Measurements from ENCODE around the gene NFKBIB. TPM values are rescaled to one million over a fixed set of nuclear protein-coding genes. Genes with fewer than 3 reads are reported as not detected.

NFKBIB gene
- total and polyA plus RNA-seq, 2 of the 8 experiments (the other 6 are each of a cell fraction or from before 2014, with no cell fraction given): 37.3 to 44.1 TPM

GRCh38 chr19:38870612-38871011 lies 29.2 kb upstream of the NFKBIB start:
- WGBS, 2 experiments (ENCODE audit: extremely low coverage in 1 of 2, insufficient coverage in 1 of 2, insufficient read length in 1 of 2, insufficient replicate concordance in 2 of 2, low coverage in 1 of 2, low lambda C conversion rate in 2 of 2, missing lambda C conversion rate in 1 of 2): 93% methylated on average over 3 of the region's 19 CpGs; no CpG with 5 or more reads in 1 of the 2 experiments
- Histone ChIP-seq H3K36me3 (ENCODE audit: control insufficient read depth in 2 of 4, insufficient read depth in 4 of 4, low read length in 3 of 4) (no peaks in the 10 kb centered on the region), H3K4ac (replicated peaks; ENCODE audit: insufficient read length, low read depth, low read length) (no peak overlapping the region), H2BK120ac (replicated peaks; ENCODE audit: low read depth, low read length) (no peak overlapping the region), H4K91ac (replicated peaks; ENCODE audit: insufficient read length, low read length) (peak overlapping the region; percentile 45), H2AFZ (ENCODE audit: low read length) (no peak overlapping the region), H3K4me2 (ENCODE audit: insufficient read depth in 1 of 2, low read depth in 2 of 2, low read length in 2 of 2) (peak overlapping the region; percentile 74 to 79; a peak in 3 of 4 replicates), H3K56ac (replicated peaks; ENCODE audit: insufficient read length, low read depth, low read length) (no peak overlapping the region), H3K79me1 (ENCODE audit: low read depth, low read length) (no peaks in the 10 kb centered on the region), H3K4me3 (ENCODE audit: extremely low read depth in 1 of 4, insufficient read depth in 2 of 4, low read depth in 3 of 4, low read length in 4 of 4) (peak overlapping the region in 2 of 4 experiments; percentile 50 to 63; a peak in 3 of 8 replicates), H3K14ac (ENCODE audit: insufficient read length) (no peak overlapping the region), H4K20me1 (replicated peaks in 1 of 2; ENCODE audit: control insufficient read depth in 1 of 2, insufficient read depth in 2 of 2, low read length in 2 of 2) (no peaks in the 10 kb centered on the region), H2BK12ac (ENCODE audit: low read depth, low read length) (no peak overlapping the region), H3K9me3 (ENCODE audit: insufficient read depth in 2 of 2, low read depth in 1 of 2, low read length in 1 of 2) (no peaks in the 10 kb centered on the region), H3K18ac (ENCODE audit: extremely low read depth, low read length) (0 out of 2 replicates have a peak overlapping the region, but pooled peaks have one; percentile 22), H3K23ac (ENCODE audit: insufficient read length) (no peak overlapping the region), H2BK5ac (ENCODE audit: low read depth, low read length) (no peak overlapping the region), H2BK20ac (ENCODE audit: low read length) (no peak overlapping the region), H2AK5ac (ENCODE audit: low read depth, low read length) (no peak overlapping the region), H2BK15ac (ENCODE audit: low read length) (no peak overlapping the region), H4K5ac (ENCODE audit: insufficient read length, low read depth, low read length) (no peak overlapping the region), H4K8ac (ENCODE audit: extremely low read depth, insufficient read depth, low read length) (no peak overlapping the region), H3K4me1 (replicated peaks in 1 of 4; ENCODE audit: control insufficient read depth in 3 of 4, insufficient read depth in 4 of 4, low read length in 3 of 4) (peaks cover 0 to 7% (median 4%) of the 10 kb centered on the region in 4 experiments; a peak in 5 of 7 replicates), H3K23me2 (ENCODE audit: low read depth, low read length) (peaks cover 7% of the 10 kb centered on the region; the same call in 1 of the 2 replicates), H3K27me3 (replicated peaks in 1 of 4; ENCODE audit: control insufficient read depth in 3 of 4, extremely low read depth in 1 of 4, insufficient read depth in 3 of 4, low read length in 3 of 4) (peaks cover 0 to 11% (median 5%) of the 10 kb centered on the region in 4 experiments; a peak in 5 of 7 replicates), H3K27ac (ENCODE audit: low read depth, low read length) (no peak overlapping the region), H3K9ac (replicated peaks in 1 of 4; ENCODE audit: extremely low read depth in 1 of 4, low read depth in 3 of 4, low read length in 3 of 4) (no peak overlapping the region), H3K79me2 (ENCODE audit: control insufficient read depth in 1 of 2, insufficient read depth in 2 of 2, low read length in 2 of 2) (no peaks in the 10 kb centered on the region)
- FAIRE-seq: no peak
- CTCF ChIA-PET (ENCODE audit: partially characterized antibody): interaction anchor here (0.5 to 3.3 kb wide), 7 partner anchors 7 to 152 kb away, joined by 3 to 32 read pairs (median 4); partner anchors contain the start of gene NFKBIB
- POLR2A ChIA-PET (ENCODE audit: partially characterized antibody): interaction anchor here (0.6 to 3.4 kb wide), 10 partner anchors 10 to 462 kb away, joined by 3 to 33 read pairs (median 4); partner anchors contain the start of genes FBXO17, HNRNPL, NFKBIB and SIRT2
- no peak for DNase-seq (ENCODE audit: low read depth in 1 of 2, low spot score in 2 of 2)
- no peak for TF ChIP-seq TAF1 (IDR thresholded peaks at IDR 0.05; ENCODE audit: low read depth, low read length)
- no peak for TF ChIP-seq CBX8 (IDR thresholded peaks at IDR 0.05; ENCODE audit: borderline replicate concordance, low read depth, low read length)
- no peak for TF ChIP-seq PHF8 (conservative IDR thresholded peaks at IDR 0.05; ENCODE audit: low read depth, low read length)
- TF ChIP-seq KDM1A (IDR thresholded peaks at IDR 0.05; ENCODE audit: borderline replicate concordance, low read length): no peak
- no peak for TF ChIP-seq HDAC2 (IDR thresholded peaks at IDR 0.05; ENCODE audit: borderline replicate concordance in 1 of 2, low read depth in 2 of 2, low read length in 2 of 2)
- no peak for TF ChIP-seq POLR2AphosphoS5 (IDR thresholded peaks at IDR 0.05; ENCODE audit: low read depth, low read length)
- no peak for TF ChIP-seq CTCF (IDR thresholded peaks at IDR 0.05; ENCODE audit: control extremely low read depth in 1 of 3, insufficient read depth in 1 of 3, low read depth in 1 of 3, low read length in 3 of 3)
- no peak for TF ChIP-seq EZH2 (IDR thresholded peaks at IDR 0.05; ENCODE audit: low read depth, low read length, severe bottlenecking)
- TF ChIP-seq TCF12 (IDR thresholded peaks at IDR 0.05; ENCODE audit: low read depth, low read length): no peak
- TF ChIP-seq POLR2A (IDR thresholded peaks at IDR 0.05; ENCODE audit: control extremely low read depth in 1 of 2, low read depth in 2 of 2, low read length in 2 of 2): no peak
- TF ChIP-seq KDM5A (IDR thresholded peaks at IDR 0.05; ENCODE audit: low read length): no peak

All from H1 (cell line).